IMR-90 (cell line): ENCODE results near the gene NEK9. TPM values are rescaled to one million over a fixed set of nuclear protein-coding genes. Genes with fewer than 3 reads are reported as not detected.

ENCODE experiments used
- ATAC-seq: fragments of 200-7000 bp; cut with Tn5 transposase; 2 replicates; pipeline ENCODE4 v1.9.1; 2020; ENCODE audit warnings: low read depth, mild to moderate bottlenecking, moderate library complexity
- BruUV-seq: library from RNA; stranded (reverse); fragments of 400-500 nt; replicated peaks from 2 replicates; lab custom pipeline; 2021; lab: Mats Ljungman, UMichigan
- CTCF ChIA-PET: fragments of 300-600 bp; formaldehyde crosslinking; extraction: SDS; loops from one replicate; lab custom pipeline; 2021; ENCODE audit warnings: antibody characterized with exemption; lab: Yijun Ruan, JAX
- POLR2A ChIA-PET: fragments of 300-600 bp; sonication (Branson Sonifier 250); formaldehyde crosslinking; loops from one replicate; lab custom pipeline; 2022; ENCODE audit warnings: antibody characterized with exemption; ENCODE audit not compliant: unreplicated experiment; lab: Charles Lee
- DNase-seq: peaks from one replicate; pipeline ENCODE4 v3.0.0; 2013
- H2AFZ ChIP-seq: replicated peaks from 2 replicates; pipeline ENCODE3; 2013; ENCODE audit warnings: low read length, mild to moderate bottlenecking; ENCODE audit not compliant: poor library complexity
- H2AK5ac ChIP-seq: 2 replicates; pipeline ENCODE4 v1.6.1; 2013; ENCODE audit warnings: low read depth, low read length, inconsistent platforms
- H2AK9ac ChIP-seq: replicated peaks from 2 replicates; pipeline ENCODE3; 2013; ENCODE audit warnings: mild to moderate bottlenecking, low read depth, low read length, moderate library complexity; ENCODE audit not compliant: poor library complexity
- H2BK120ac ChIP-seq: 2 replicates; pipeline ENCODE4 v1.6.1; 2013; ENCODE audit warnings: low read depth, low read length, inconsistent platforms
- H2BK15ac ChIP-seq: 3 replicates; pipeline ENCODE4 v1.6.1; 2013; ENCODE audit warnings: low read depth, low read length, inconsistent platforms
- H2BK20ac ChIP-seq: 2 replicates; pipeline ENCODE4 v1.6.1; 2013; ENCODE audit warnings: low read depth, mild to moderate bottlenecking, inconsistent platforms, low read length, moderate library complexity
- H2BK5ac ChIP-seq: 2 replicates; pipeline ENCODE4 v1.6.1; 2013; ENCODE audit warnings: mild to moderate bottlenecking, low read depth, low read length, inconsistent platforms; ENCODE audit not compliant: poor library complexity, severe bottlenecking
- H3K14ac ChIP-seq: replicated peaks from 2 replicates; pipeline ENCODE4 v1.6.1; 2013; ENCODE audit warnings: low read depth, low read length, inconsistent platforms
- H3K18ac ChIP-seq: 2 replicates; pipeline ENCODE4 v1.6.1; 2013; ENCODE audit warnings: low read depth, low read length, control low read depth
- H3K23ac ChIP-seq: 2 replicates; pipeline ENCODE4 v1.6.1; 2013; ENCODE audit warnings: low read depth, low read length, inconsistent platforms
- H3K27ac ChIP-seq: 2 replicates; pipeline ENCODE4 v1.5.1; 2013; ENCODE audit warnings: mild to moderate bottlenecking, control low read depth, low read length; ENCODE audit not compliant: insufficient read depth
- H3K27me3 ChIP-seq: 2 replicates; pipeline ENCODE4 v1.6.1; 2013; ENCODE audit warnings: low read length; ENCODE audit not compliant: control insufficient read depth, insufficient read depth
- H3K36me3 ChIP-seq: 2 replicates; pipeline ENCODE4 v1.6.1; 2013; ENCODE audit warnings: low read length, mixed read lengths; ENCODE audit not compliant: control insufficient read depth, insufficient read depth
- H3K4ac ChIP-seq: 2 replicates; pipeline ENCODE4 v1.6.1; 2013; ENCODE audit warnings: low read depth, low read length, inconsistent platforms
- H3K4me1 ChIP-seq: 2 replicates; pipeline ENCODE4 v1.6.1; 2013; ENCODE audit warnings: low read length, mixed read lengths; ENCODE audit not compliant: control insufficient read depth, insufficient read depth
- H3K4me2 ChIP-seq: 2 replicates; pipeline ENCODE4 v1.6.1; 2013; ENCODE audit warnings: low read depth, mild to moderate bottlenecking, control low read depth, low read length, moderate library complexity
- H3K4me3 ChIP-seq: 2 replicates; pipeline ENCODE4 v1.5.1; 2013; ENCODE audit warnings: low read depth, mild to moderate bottlenecking, control low read depth, low read length, moderate library complexity; ENCODE audit not compliant: insufficient read depth
- H3K56ac ChIP-seq: 2 replicates; pipeline ENCODE4 v1.6.1; 2013; ENCODE audit warnings: low read length, inconsistent platforms; ENCODE audit not compliant: insufficient read depth; ENCODE audit errors: extremely low read depth
- H3K79me1 ChIP-seq, 2 experiments: 2 replicates each; pipeline ENCODE4 v1.6.1; 2013; ENCODE audit warnings: low read length in 2 of 2, inconsistent platforms in 1 of 2, low read depth in 1 of 2
- H3K9ac ChIP-seq: 2 replicates; pipeline ENCODE4 v1.6.1; 2013; ENCODE audit warnings: low read depth, low read length, control low read depth
- H3K9me1 ChIP-seq: 2 replicates; pipeline ENCODE4 v1.6.1; 2013; ENCODE audit warnings: low read length, inconsistent platforms; ENCODE audit not compliant: insufficient read depth
- H3K9me3 ChIP-seq: 2 replicates; pipeline ENCODE4 v1.6.1; 2013; ENCODE audit warnings: low read length; ENCODE audit not compliant: control insufficient read depth, insufficient read depth
- H4K20me1 ChIP-seq: 2 replicates; pipeline ENCODE4 v1.6.1; 2013; ENCODE audit warnings: low read length, inconsistent platforms; ENCODE audit not compliant: insufficient read depth
- H4K5ac ChIP-seq: 2 replicates; pipeline ENCODE4 v1.6.1; 2013; ENCODE audit warnings: mild to moderate bottlenecking, low read depth, low read length, control low read depth
- H4K8ac ChIP-seq, 2 experiments: 2 replicates each; pipeline ENCODE4 v1.6.1; 2013; ENCODE audit warnings: low read depth in 2 of 2, low read length in 2 of 2, control low read depth in 1 of 2, inconsistent platforms in 1 of 2
- H4K91ac ChIP-seq: 2 replicates; pipeline ENCODE4 v1.6.1; 2013; ENCODE audit warnings: low read depth, low read length, inconsistent platforms; ENCODE audit not compliant: insufficient read depth
- CHD1 ChIP-seq: IDR thresholded peaks from 2 replicates; pipeline ENCODE4 v1.6.1; 2012; ENCODE audit warnings: low read depth, low read length, improper control_type of control experiment
- CTCF ChIP-seq: conservative IDR thresholded peaks from 2 replicates; pipeline ENCODE4 v1.5.1; 2012; ENCODE audit warnings: mild to moderate bottlenecking, low read depth, low read length, improper control_type of control experiment
- FOS ChIP-seq: fragments of 150-350 bp; IDR thresholded peaks from 2 replicates; pipeline ENCODE4 v1.6.1; 2016; ENCODE audit warnings: low read depth, low read length
- MAFK ChIP-seq: IDR thresholded peaks from 2 replicates; pipeline ENCODE4 v1.6.1; 2012; ENCODE audit warnings: low read depth, low read length, improper control_type of control experiment
- RCOR1 ChIP-seq: IDR thresholded peaks from 2 replicates; pipeline ENCODE4 v1.6.1; 2012; ENCODE audit warnings: mild to moderate bottlenecking, low read length, improper control_type of control experiment; ENCODE audit not compliant: insufficient replicate concordance
- SMC3 ChIP-seq: fragments of 150-350 bp; IDR thresholded peaks from 2 replicates; pipeline ENCODE4 v1.6.1; 2016; ENCODE audit warnings: low read depth, mild to moderate bottlenecking, antibody characterized with exemption, low read length, moderate library complexity
- WGBS, 2 experiments: methylation state at CpG; one replicate each; pipeline versions ENCODE4 v1.1.5 to v1.1.7; 2013; ENCODE audit warnings: missing lambda C conversion rate in 2 of 2; ENCODE audit not compliant: insufficient read length in 1 of 2; ENCODE audit errors: extremely low coverage in 2 of 2; 5-methylcytosine and 5-hydroxymethylcytosine counted together
- dilution Hi-C: fragments of 300-500 bp; cut with HindIII; formaldehyde crosslinking; loops from one replicate; pipeline ENCODE4 v1.14.3; 2018; ENCODE audit warnings: low sequenced_read_pairs; ENCODE audit not compliant: unreplicated experiment
- in situ Hi-C: fragments of 300-500 bp; cut with MboI; formaldehyde crosslinking; loops from 3 replicates; pipeline ENCODE4 v1.14.3; 2019; ENCODE audit warnings: low sequenced_read_pairs, inconsistent platforms, mixed read lengths
- intact Hi-C: fragments of 100-400 bp; cut with micrococcal nuclease; formaldehyde crosslinking; loops from 2 replicates; pipeline ENCODE4 v1.10.0; 2022
- polyA plus RNA-seq, 3 experiments: library from polyadenylated mRNA; depleted of rRNA; stranded (reverse); fragments of >200 nt; gene quantifications; 2 replicates each; pipeline ENCODE4 v1.2.3, GENCODE V29; 2012; ENCODE audit warnings: low replicate concordance in 1 of 3
- total RNA-seq: library from RNA; depleted of rRNA; stranded (reverse); fragments of >200 nt; gene quantifications from 2 replicates; pipeline ENCODE4 v1.2.3, GENCODE V29; 2012

NEK9 gene
- total and polyA plus RNA-seq, 2 of the 4 experiments (the other 2 are of a cell fraction), result 22.9 to 23.2 TPM

GRCh38 chr14:75063013-75063412 lies 63.8 kb downstream of the NEK9 start (continued):
- TF ChIP-seq CTCF (no peak), SMC3 (no peak)

DNA sequence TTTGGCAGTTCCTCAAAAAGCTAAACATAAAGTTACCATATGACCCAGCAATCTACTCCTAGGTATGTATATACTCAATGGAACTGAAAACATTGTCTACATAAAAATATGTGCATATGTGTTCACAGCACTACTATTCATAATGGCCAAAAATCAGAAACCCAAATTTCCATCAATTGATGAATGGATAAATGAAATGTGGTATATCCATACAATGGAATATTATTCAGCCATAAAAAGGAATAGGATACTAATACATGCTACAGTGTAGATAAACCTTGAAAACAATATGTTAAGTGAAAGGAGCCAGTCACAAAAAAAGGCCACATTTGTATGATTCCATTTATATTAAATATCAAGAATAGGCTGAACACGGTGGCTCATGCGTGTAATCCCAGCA lies 66.4 kb downstream of the NEK9 start:
- ChIA-PET POLR2A (no interaction called here), CTCF (no interaction called here)
- Histone ChIP-seq H2BK15ac (no peak overlapping the region), H2AK9ac (no peak overlapping the region), H3K36me3 (no peaks in the 10 kb centered on the region), H4K5ac (no peak overlapping the region), H4K8ac (no peak overlapping the region), H3K9me3 (no peaks in the 10 kb centered on the region), H3K9me1 (peaks cover 3% of the 10 kb centered on the region; the same call in 1 of the 2 replicates), H2AFZ (no peak overlapping the region), H3K18ac (no peak overlapping the region), H3K27me3 (no peaks in the 10 kb centered on the region), H2BK20ac (no peak overlapping the region), H4K91ac (no peak overlapping the region), H4K20me1 (no peaks in the 10 kb centered on the region), H2BK120ac (no peak overlapping the region), H3K27ac (no peak overlapping the region), H3K4ac (no peak overlapping the region), H3K14ac (no peak overlapping the region), H3K4me2 (no peak overlapping the region), H2AK5ac (no peak overlapping the region), H3K79me1 (peaks cover 23 to 35% of the 10 kb centered on the region in 2 experiments), H3K4me3 (no peak overlapping the region), H3K4me1 (peaks cover 4% of the 10 kb centered on the region; the same call in 1 of the 2 replicates), H3K23ac (no peak overlapping the region), H3K9ac (no peak overlapping the region), H3K56ac (no peak overlapping the region), H2BK5ac (no peak overlapping the region)
- intact Hi-C loops, result no loop called here
- ATAC-seq, result no peak
- dilution Hi-C loops, result no loop called here
- TF ChIP-seq MAFK, result no peak
- TF ChIP-seq CHD1, result no peak
- no peak for TF ChIP-seq RCOR1
- TF ChIP-seq FOS, result no peak
- no TSS peak for BruUV-seq
- DNase-seq, result no peak
- in situ Hi-C loops, result no loop called here
- WGBS, 2 experiments, result no CpG with 5 or more reads among the region's 2 CpGs
